ENCODE measurements around the gene MSRB1.

DNA sequence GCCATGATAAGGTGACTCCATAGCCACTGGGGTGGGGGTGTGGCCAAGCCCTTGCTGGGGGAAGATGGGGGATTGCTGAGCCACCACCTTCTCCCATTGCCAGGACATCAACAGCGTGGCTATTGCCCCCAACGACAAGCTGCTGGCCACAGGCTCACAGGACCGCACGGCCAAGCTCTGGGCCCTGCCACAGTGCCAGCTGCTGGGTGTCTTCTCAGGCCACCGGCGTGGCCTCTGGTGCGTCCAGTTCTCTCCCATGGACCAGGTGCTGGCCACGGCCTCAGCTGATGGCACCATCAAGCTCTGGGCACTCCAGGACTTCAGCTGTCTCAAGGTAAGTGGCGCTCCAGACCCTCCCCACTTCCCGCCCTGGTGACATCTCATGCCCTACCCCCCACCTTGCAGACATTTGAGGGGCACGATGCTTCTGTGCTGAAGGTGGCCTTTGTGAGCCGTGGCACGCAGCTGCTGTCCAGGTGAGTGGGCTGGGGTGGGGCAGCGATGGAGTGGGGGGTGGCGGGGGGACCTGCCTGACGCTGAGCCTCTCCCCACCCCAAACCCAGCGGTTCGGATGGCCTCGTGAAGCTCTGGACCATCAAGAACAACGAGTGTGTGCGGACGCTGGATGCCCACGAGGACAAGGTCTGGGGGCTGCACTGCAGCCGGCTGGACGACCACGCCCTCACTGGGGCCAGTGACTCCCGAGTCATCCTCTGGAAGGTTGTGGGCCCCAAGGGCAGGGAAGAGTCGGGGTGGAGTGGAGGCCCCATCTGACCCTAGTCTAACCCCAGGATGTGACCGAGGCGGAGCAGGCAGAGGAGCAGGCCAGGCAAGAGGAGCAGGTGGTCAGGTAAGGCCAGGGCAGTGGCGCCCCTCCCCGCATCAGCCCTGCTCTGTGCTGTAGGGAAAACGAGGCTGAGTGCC lies 34.2 kb upstream of the MSRB1 start:
- TF ChIP-seq EZH2 (IDR thresholded peaks at IDR 0.05; ENCODE audit: borderline replicate concordance, low read depth, low read length, severe bottlenecking): no peak
- TF ChIP-seq, protein P1, sequence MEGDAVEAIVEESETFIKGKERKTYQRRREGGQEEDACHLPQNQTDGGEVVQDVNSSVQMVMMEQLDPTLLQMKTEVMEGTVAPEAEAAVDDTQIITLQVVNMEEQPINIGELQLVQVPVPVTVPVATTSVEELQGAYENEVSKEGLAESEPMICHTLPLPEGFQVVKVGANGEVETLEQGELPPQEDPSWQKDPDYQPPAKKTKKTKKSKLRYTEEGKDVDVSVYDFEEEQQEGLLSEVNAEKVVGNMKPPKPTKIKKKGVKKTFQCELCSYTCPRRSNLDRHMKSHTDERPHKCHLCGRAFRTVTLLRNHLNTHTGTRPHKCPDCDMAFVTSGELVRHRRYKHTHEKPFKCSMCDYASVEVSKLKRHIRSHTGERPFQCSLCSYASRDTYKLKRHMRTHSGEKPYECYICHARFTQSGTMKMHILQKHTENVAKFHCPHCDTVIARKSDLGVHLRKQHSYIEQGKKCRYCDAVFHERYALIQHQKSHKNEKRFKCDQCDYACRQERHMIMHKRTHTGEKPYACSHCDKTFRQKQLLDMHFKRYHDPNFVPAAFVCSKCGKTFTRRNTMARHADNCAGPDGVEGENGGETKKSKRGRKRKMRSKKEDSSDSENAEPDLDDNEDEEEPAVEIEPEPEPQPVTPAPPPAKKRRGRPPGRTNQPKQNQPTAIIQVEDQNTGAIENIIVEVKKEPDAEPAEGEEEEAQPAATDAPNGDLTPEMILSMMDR (IDR thresholded peaks at IDR 0.05; ENCODE audit: borderline replicate concordance, extremely low read depth, low read length, poor library complexity, severe bottlenecking): no peak
